Trophoblast cell (in vitro differentiated cells and primary cell): ENCODE measurements around the gene VPS41.

Source experiments
- DNase-seq, 2 donors: peaks; one replicate each; pipeline ENCODE4 v3.0.0-alpha.2; 2016
- H2AFZ ChIP-seq: 2 replicates; pipeline ENCODE4 v1.6.1; 2013; ENCODE audit warnings: low read length, moderate library complexity, mild to moderate bottlenecking; ENCODE audit not compliant: insufficient read depth, poor library complexity
- H2AK5ac ChIP-seq: 2 replicates; pipeline ENCODE4 v1.6.1; 2013; ENCODE audit warnings: mild to moderate bottlenecking, low read length
- H2BK120ac ChIP-seq: 2 replicates; pipeline ENCODE4 v1.6.1; 2013; ENCODE audit warnings: low read length, mild to moderate bottlenecking, moderate library complexity; ENCODE audit not compliant: insufficient read depth, poor library complexity
- H2BK12ac ChIP-seq: 2 replicates; pipeline ENCODE4 v1.6.1; 2013; ENCODE audit warnings: mild to moderate bottlenecking, low read length, moderate library complexity
- H2BK5ac ChIP-seq: 2 replicates; pipeline ENCODE4 v1.6.1; 2013; ENCODE audit warnings: low read length, low read depth, moderate library complexity, mild to moderate bottlenecking; ENCODE audit not compliant: poor library complexity
- H3K14ac ChIP-seq: 2 replicates; pipeline ENCODE4 v1.6.1; 2013; ENCODE audit warnings: mild to moderate bottlenecking, low read length
- H3K18ac ChIP-seq: 2 replicates; pipeline ENCODE4 v1.6.1; 2013; ENCODE audit warnings: mild to moderate bottlenecking, low read length
- H3K23ac ChIP-seq: 2 replicates; pipeline ENCODE4 v1.6.1; 2013; ENCODE audit warnings: low read length
- H3K27ac ChIP-seq: 2 replicates; pipeline ENCODE4 v1.5.1; 2013; ENCODE audit warnings: low read depth, mild to moderate bottlenecking, inconsistent platforms, low read length, moderate library complexity
- H3K27me3 ChIP-seq: 2 replicates; pipeline ENCODE4 v1.6.1; 2013; ENCODE audit warnings: inconsistent platforms, mild to moderate bottlenecking, low read length, moderate library complexity; ENCODE audit not compliant: insufficient read depth
- H3K36me3 ChIP-seq, 2 experiments: 1 replicate in 1 of 2; 2 replicates in 1 of 2; pipeline ENCODE4 v1.6.1; 2013; ENCODE audit warnings: low read length in 2 of 2, mild to moderate bottlenecking in 2 of 2, moderate library complexity in 1 of 2; ENCODE audit not compliant: insufficient read depth in 2 of 2, control insufficient read depth in 1 of 2
- H3K4ac ChIP-seq: 2 replicates; pipeline ENCODE4 v1.6.1; 2013; ENCODE audit warnings: low read depth, mild to moderate bottlenecking, low read length, moderate library complexity
- H3K4me1 ChIP-seq, 2 experiments: 1 replicate in 1 of 2; 2 replicates in 1 of 2; pipeline ENCODE4 v1.6.1; 2013; ENCODE audit warnings: low read length in 2 of 2, mild to moderate bottlenecking in 2 of 2, moderate library complexity in 1 of 2; ENCODE audit not compliant: insufficient read depth in 2 of 2, control insufficient read depth in 1 of 2
- H3K4me2 ChIP-seq: 2 replicates; pipeline ENCODE4 v1.6.1; 2013; ENCODE audit warnings: inconsistent platforms, mild to moderate bottlenecking, low read length, moderate library complexity
- H3K4me3 ChIP-seq: 2 replicates; pipeline ENCODE4 v1.5.1; 2013; ENCODE audit warnings: mild to moderate bottlenecking, low read depth, low read length, inconsistent platforms
- H3K79me1 ChIP-seq: one replicate; pipeline ENCODE4 v1.6.1; 2013; ENCODE audit warnings: low read length
- H3K79me2 ChIP-seq: 2 replicates; pipeline ENCODE4 v1.6.1; 2013; ENCODE audit warnings: low read length, mild to moderate bottlenecking; ENCODE audit not compliant: control insufficient read depth, insufficient read depth, poor library complexity
- H3K9ac ChIP-seq: 2 replicates; pipeline ENCODE4 v1.6.1; 2013; ENCODE audit warnings: mild to moderate bottlenecking, low read length
- H3K9me3 ChIP-seq: 2 replicates; pipeline ENCODE4 v1.6.1; 2013; ENCODE audit warnings: low read depth, mild to moderate bottlenecking, control low read depth, inconsistent platforms, low read length; ENCODE audit not compliant: insufficient read depth
- H4K12ac ChIP-seq: 2 replicates; pipeline ENCODE4 v1.6.1; 2013; ENCODE audit warnings: low read depth, mild to moderate bottlenecking, low read length, moderate library complexity
- H4K8ac ChIP-seq: 2 replicates; pipeline ENCODE4 v1.6.1; 2013; ENCODE audit warnings: low read depth, mild to moderate bottlenecking, low read length, moderate library complexity
- H4K91ac ChIP-seq: one replicate; pipeline ENCODE4 v1.6.1; 2013; ENCODE audit warnings: low read depth, mild to moderate bottlenecking, low read length, moderate library complexity
- WGBS: extraction: QIAGEN DNeasy Blood & Tissue Kit; methylation state at CpG from one replicate; pipeline ENCODE4 v1.1.7; 2013; ENCODE audit warnings: missing lambda C conversion rate; ENCODE audit not compliant: insufficient read length, insufficient coverage; ENCODE audit errors: extremely low coverage; 5-methylcytosine and 5-hydroxymethylcytosine counted together

Gene VPS41

DNA sequence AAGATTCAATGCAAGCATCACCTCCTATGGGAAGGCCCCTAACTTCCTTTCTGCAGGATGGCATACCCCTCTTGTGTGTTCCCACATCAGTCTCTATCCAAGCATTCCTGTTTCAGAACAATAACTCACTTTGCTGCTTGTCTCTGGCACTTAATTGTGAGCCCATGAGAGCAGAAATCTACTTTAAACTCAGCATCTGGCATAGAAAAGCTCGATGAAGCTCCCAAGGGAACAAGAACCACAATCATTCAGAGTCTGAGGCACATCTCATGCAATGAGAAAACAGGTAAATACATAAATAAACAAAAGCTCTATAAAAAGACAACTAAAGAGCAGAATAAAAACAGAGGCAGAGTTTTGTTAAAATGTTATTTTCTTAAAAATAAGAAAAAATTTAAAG, 66.2 kb downstream of the VPS41 start:
- Histone ChIP-seq H3K27ac (no peak overlapping the region), H4K8ac (no peak overlapping the region), H3K18ac (no peak overlapping the region), H3K14ac (no peak overlapping the region), H3K4me2 (no peak overlapping the region), H2AFZ (no peak overlapping the region), H3K4me3 (no peak overlapping the region), H4K12ac (no peak overlapping the region), H3K4me1 (no peaks in the 10 kb centered on the region), H2BK5ac (no peak overlapping the region), H2BK12ac (no peak overlapping the region), H3K79me1 (no peaks in the 10 kb centered on the region), H3K23ac (peak overlapping the region; percentile 74), H3K9me3 (no peaks in the 10 kb centered on the region), H3K9ac (no peak overlapping the region), H2AK5ac (no peak overlapping the region), H3K27me3 (no peaks in the 10 kb centered on the region), H4K91ac (no peak overlapping the region), H3K79me2 (no peaks in the 10 kb centered on the region), H3K4ac (no peak overlapping the region), H2BK120ac (no peak overlapping the region), H3K36me3 (no peaks in the 10 kb centered on the region)
- WGBS: no CpG with 5 or more reads among the region's 1 CpG
- DNase-seq: no peak

DNA sequence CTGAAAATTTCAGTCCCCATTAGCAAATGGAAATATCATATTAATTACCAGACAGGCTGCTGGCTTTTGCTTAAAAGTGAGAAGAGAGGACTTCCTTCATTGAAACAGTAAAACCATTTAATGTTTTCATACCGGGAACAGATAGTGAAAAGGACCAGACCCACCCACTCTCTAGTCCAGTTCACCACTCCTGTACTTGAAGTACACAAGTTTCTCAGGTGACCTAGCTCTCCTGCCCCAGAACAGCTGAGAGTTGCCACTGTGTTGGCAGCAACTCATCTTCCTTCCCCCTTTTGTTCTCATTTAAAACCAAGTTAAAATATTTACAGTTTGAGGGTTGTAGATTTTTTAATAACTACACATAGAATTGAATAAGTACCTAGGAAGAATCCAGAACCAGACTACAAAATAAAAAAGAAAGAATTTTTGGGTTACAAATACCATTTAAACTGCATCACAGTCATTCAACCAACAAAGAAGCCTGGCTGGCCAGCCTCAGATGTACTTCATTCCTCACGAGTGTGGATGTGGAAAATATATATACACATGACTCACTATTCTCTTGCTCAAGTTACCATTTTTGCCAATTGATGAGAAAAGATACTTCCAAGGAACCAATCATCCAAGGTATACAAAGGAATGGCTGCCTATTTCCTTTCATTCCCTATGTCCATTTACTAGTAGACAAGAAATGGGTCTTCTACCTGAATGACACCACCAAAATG, 68.1 kb downstream of the VPS41 start:
- no peaks in the 10 kb centered on the region for H3K79me2 ChIP-seq
- DNase-seq: peak in 1 of 2 donors; percentile 26
- H4K12ac ChIP-seq: no peak overlapping the region
- no peak overlapping the region for H2BK120ac ChIP-seq
- H4K91ac ChIP-seq: no peak overlapping the region
- no peak overlapping the region for H3K9ac ChIP-seq
- H3K23ac ChIP-seq: no peak overlapping the region
- no peaks in the 10 kb centered on the region for H3K27me3 ChIP-seq
- H2BK12ac ChIP-seq: no peak overlapping the region
- H3K14ac ChIP-seq: no peak overlapping the region
- no peak overlapping the region for H2AK5ac ChIP-seq
- H3K18ac ChIP-seq: no peak overlapping the region
- no peaks in the 10 kb centered on the region for H3K36me3 ChIP-seq
- no peaks in the 10 kb centered on the region for H3K79me1 ChIP-seq
- no peak overlapping the region for H3K4me3 ChIP-seq
- no peak overlapping the region for H3K4me2 ChIP-seq
- H4K8ac ChIP-seq: no peak overlapping the region
- no CpG with 5 or more reads among the region's 2 CpGs for WGBS
- no peaks in the 10 kb centered on the region for H3K4me1 ChIP-seq
- no peak overlapping the region for H3K27ac ChIP-seq
- H3K4ac ChIP-seq: no peak overlapping the region
- no peak overlapping the region for H2BK5ac ChIP-seq
- H2AFZ ChIP-seq: no peak overlapping the region
- no peaks in the 10 kb centered on the region for H3K9me3 ChIP-seq

DNA sequence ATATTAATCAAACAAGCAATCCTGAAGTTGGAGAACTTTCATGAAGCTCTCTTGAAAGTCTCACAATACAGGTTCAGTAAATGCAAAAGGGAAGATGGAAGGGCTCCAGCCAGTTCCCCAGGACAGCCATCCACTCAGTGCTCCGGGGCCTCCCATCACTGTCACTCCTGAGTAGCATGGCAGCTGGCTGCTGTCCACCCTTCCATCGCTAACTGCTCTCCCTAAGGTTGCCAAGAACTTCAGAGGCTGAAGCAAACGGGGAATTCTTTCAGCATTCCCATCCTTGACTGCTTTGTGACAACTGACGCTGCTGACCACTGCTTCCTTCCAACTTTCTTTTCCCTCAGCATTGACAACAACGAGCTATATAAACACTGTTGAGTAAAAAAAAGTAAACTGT, 69.1 kb downstream of the VPS41 start:
- H3K4ac ChIP-seq: no peak overlapping the region
- no peak overlapping the region for H2BK120ac ChIP-seq
- H2AFZ ChIP-seq: no peak overlapping the region
- no CpG with 5 or more reads among the region's 5 CpGs for WGBS
- H4K91ac ChIP-seq: no peak overlapping the region
- H3K9me3 ChIP-seq: no peaks in the 10 kb centered on the region
- no peak overlapping the region for H4K12ac ChIP-seq
- H3K18ac ChIP-seq: no peak overlapping the region
- no peaks in the 10 kb centered on the region for H3K36me3 ChIP-seq
- no peak overlapping the region for H3K4me3 ChIP-seq
- H2BK12ac ChIP-seq: no peak overlapping the region
- no peak overlapping the region for H3K9ac ChIP-seq
- H3K4me1 ChIP-seq: no peaks in the 10 kb centered on the region
- H3K14ac ChIP-seq: no peak overlapping the region
- H3K79me2 ChIP-seq: no peaks in the 10 kb centered on the region
- H4K8ac ChIP-seq: no peak overlapping the region
- no peak overlapping the region for H3K4me2 ChIP-seq
- H3K79me1 ChIP-seq: no peaks in the 10 kb centered on the region
- H3K23ac ChIP-seq: no peak overlapping the region
- no peak overlapping the region for H2AK5ac ChIP-seq
- no peak overlapping the region for H2BK5ac ChIP-seq
- H3K27me3 ChIP-seq: no peaks in the 10 kb centered on the region
- DNase-seq: no peak
- H3K27ac ChIP-seq: no peak overlapping the region

DNA sequence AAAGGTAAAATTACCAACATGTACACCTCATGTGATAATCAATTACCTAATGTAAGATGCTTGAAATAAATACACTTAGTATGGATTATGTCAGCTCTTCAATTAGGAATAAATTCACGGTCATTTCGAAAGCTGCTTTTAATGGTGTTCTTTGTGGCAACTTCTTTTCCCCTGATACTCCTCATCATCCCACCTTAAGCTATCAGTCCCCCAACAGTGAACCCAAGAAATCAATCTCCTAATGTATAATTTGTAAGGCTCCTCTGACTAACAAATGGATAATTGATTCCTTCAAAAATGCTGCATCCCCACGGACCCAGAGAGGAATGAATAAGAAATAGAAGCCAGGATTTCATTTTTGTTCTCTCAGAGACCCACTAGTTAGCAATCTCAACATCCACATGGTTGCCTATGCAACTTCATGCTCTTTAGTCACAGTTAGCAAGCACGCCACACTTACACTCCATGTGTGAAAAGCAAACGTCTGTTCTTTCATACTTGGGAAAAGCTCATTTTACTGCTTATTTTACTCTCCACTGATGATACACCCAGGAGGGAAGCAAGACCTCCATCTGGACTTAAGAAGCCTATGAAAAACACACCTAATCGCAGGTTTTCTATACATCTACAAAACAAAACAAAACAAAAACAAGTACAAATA, 70.1 kb downstream of the VPS41 start:
- Histone ChIP-seq H2BK5ac (no peak overlapping the region), H3K79me2 (no peaks in the 10 kb centered on the region)
- no CpG with 5 or more reads among the region's 6 CpGs for whole genome bisulfite sequencing

More for the DNA sequence above, 70.1 kb downstream of the VPS41 start:
- no peak overlapping the region for H3K27ac ChIP-seq
- H3K4me2 ChIP-seq: no peak overlapping the region
- H3K9me3 ChIP-seq: no peaks in the 10 kb centered on the region
- H3K27me3 ChIP-seq: no peaks in the 10 kb centered on the region
- H3K79me1 ChIP-seq: no peaks in the 10 kb centered on the region
- no peak overlapping the region for H4K8ac ChIP-seq
- DNase-seq: no peak
- no peak overlapping the region for H2BK12ac ChIP-seq
- no peak overlapping the region for H3K9ac ChIP-seq
- H3K4ac ChIP-seq: no peak overlapping the region
- no peak overlapping the region for H2AFZ ChIP-seq
- H2BK120ac ChIP-seq: no peak overlapping the region
- no peaks in the 10 kb centered on the region for H3K4me1 ChIP-seq
- no peaks in the 10 kb centered on the region for H3K36me3 ChIP-seq
- no peak overlapping the region for H4K12ac ChIP-seq
- H4K91ac ChIP-seq: no peak overlapping the region
- no peak overlapping the region for H3K23ac ChIP-seq
- H3K14ac ChIP-seq: no peak overlapping the region
- no peak overlapping the region for H2AK5ac ChIP-seq
- H3K18ac ChIP-seq: no peak overlapping the region
- no peak overlapping the region for H3K4me3 ChIP-seq
